ENCODE results near the gene SNAP47.

The SNAP47 gene

GRCh38 chr1:227809026-227809425, 73.8 kb downstream of the SNAP47 start:
- Histone ChIP-seq H3K4me2 (ENCODE audit: low read length) (no peak overlapping the region), H3K9me2 (replicated peaks; ENCODE audit: control insufficient read depth, low read length) (no peaks in the 10 kb centered on the region), H3K4me3 (ENCODE audit: low read length) (no peak overlapping the region), H4K20me1 (ENCODE audit: control insufficient read depth, insufficient read depth, low read depth, low read length) (no peaks in the 10 kb centered on the region), H3K27ac (ENCODE audit: low read depth, low read length) (no peak overlapping the region), H3K36me3 (ENCODE audit: control insufficient read depth, low read length) (no peaks in the 10 kb centered on the region), H3K4me1 (ENCODE audit: control insufficient read depth, low read length) (no peaks in the 10 kb centered on the region), H3F3A (ENCODE audit: control insufficient read depth, insufficient read depth) (no peaks in the 10 kb centered on the region), H3K27me3 (ENCODE audit: control insufficient read depth, low read length) (no peaks in the 10 kb centered on the region), H3K79me2 (ENCODE audit: control insufficient read depth, low read length) (no peaks in the 10 kb centered on the region), H3K9me3 (ENCODE audit: control insufficient read depth, insufficient read depth, low read length) (peaks cover 6% of the 10 kb centered on the region; the same call in 1 of the 2 replicates)
- no peak for TF ChIP-seq EZH2phosphoT487 (IDR thresholded peaks at IDR 0.05; ENCODE audit: borderline replicate concordance, low read length)
- no peak for TF ChIP-seq CTCF (IDR thresholded peaks at IDR 0.05; ENCODE audit: low read depth, low read length, poor library complexity, severe bottlenecking)

- Histone ChIP-seq H3K4me3 (ENCODE audit: low read length) (no peak overlapping the region), H3K36me3 (ENCODE audit: control insufficient read depth, low read length) (no peaks in the 10 kb centered on the region), H3K79me2 (ENCODE audit: control insufficient read depth, low read length) (no peaks in the 10 kb centered on the region), H3K9me2 (replicated peaks; ENCODE audit: control insufficient read depth, low read length) (no peaks in the 10 kb centered on the region), H3K4me1 (ENCODE audit: control insufficient read depth, low read length) (no peaks in the 10 kb centered on the region), H4K20me1 (ENCODE audit: control insufficient read depth, insufficient read depth, low read depth, low read length) (no peaks in the 10 kb centered on the region), H3K4me2 (ENCODE audit: low read length) (no peak overlapping the region), H3F3A (ENCODE audit: control insufficient read depth, insufficient read depth) (no peaks in the 10 kb centered on the region), H3K9me3 (ENCODE audit: control insufficient read depth, insufficient read depth, low read length) (peaks cover 15% of the 10 kb centered on the region; the same call in 1 of the 2 replicates), H3K27ac (ENCODE audit: low read depth, low read length) (no peak overlapping the region), H3K27me3 (ENCODE audit: control insufficient read depth, low read length) (no peaks in the 10 kb centered on the region)
- no peak for TF ChIP-seq CTCF (IDR thresholded peaks at IDR 0.05; ENCODE audit: low read depth, low read length, poor library complexity, severe bottlenecking)
- TF ChIP-seq EZH2phosphoT487 (IDR thresholded peaks at IDR 0.05; ENCODE audit: borderline replicate concordance, low read length), result no peak
These were observed 78.7 kb downstream of the SNAP47 start for GRCh38 chr1:227813962-227814361.

GRCh38 chr1:227815468-227816409, 80.5 kb downstream of the SNAP47 start, which contains the start of gene PRSS38:
Gene PRSS38 (plus strand): TSS chr1:227815675. CDS start chr1:227815717, 42 bp downstream.
- no peak within 1 kb of the TSS for H3K4me2 ChIP-seq (ENCODE audit: low read length)

More at GRCh38 chr1:227815468-227816409, 80.5 kb downstream of the SNAP47 start, which contains the start of gene PRSS38:
- Histone ChIP-seq H3K9me2 (replicated peaks; ENCODE audit: control insufficient read depth, low read length) (no peaks in the 10 kb centered on the region), H4K20me1 (ENCODE audit: control insufficient read depth, insufficient read depth, low read depth, low read length) (no peaks in the 10 kb centered on the region), H3K4me1 (ENCODE audit: control insufficient read depth, low read length) (no peaks in the 10 kb centered on the region), H3F3A (ENCODE audit: control insufficient read depth, insufficient read depth) (no peaks in the 10 kb centered on the region), H3K36me3 (ENCODE audit: control insufficient read depth, low read length) (no peaks in the 10 kb centered on the region), H3K27me3 (ENCODE audit: control insufficient read depth, low read length) (no peaks in the 10 kb centered on the region), H3K9me3 (ENCODE audit: control insufficient read depth, insufficient read depth, low read length) (peaks cover 15% of the 10 kb centered on the region; the same call in 1 of the 2 replicates), H3K79me2 (ENCODE audit: control insufficient read depth, low read length) (no peaks in the 10 kb centered on the region), H3K4me3 (ENCODE audit: low read length) (no peak within 1 kb of the TSS), H3K27ac (ENCODE audit: low read depth, low read length) (no peak within 1 kb of the TSS)
- no peak for TF ChIP-seq EZH2phosphoT487 (IDR thresholded peaks at IDR 0.05; ENCODE audit: borderline replicate concordance, low read length)
